Neuronal stem cell (in vitro differentiated cells): ENCODE data around the gene SBNO2.

Experiments used
- DNase-seq: peaks from one replicate; pipeline ENCODE4 v3.0.0-alpha.2; 2013; ENCODE audit warnings: low spot score
- H2AFZ ChIP-seq: one replicate; pipeline ENCODE4 v1.6.1; 2013; ENCODE audit warnings: mild to moderate bottlenecking, low read length, inconsistent platforms
- H2AK5ac ChIP-seq: 2 replicates; pipeline ENCODE4 v1.6.1; 2013; ENCODE audit warnings: low read depth, mild to moderate bottlenecking, inconsistent platforms, low read length, moderate library complexity, mixed read lengths
- H2BK120ac ChIP-seq: 2 replicates; pipeline ENCODE4 v1.6.1; 2013; ENCODE audit warnings: low read depth, mild to moderate bottlenecking, inconsistent platforms, low read length, moderate library complexity, mixed read lengths
- H2BK12ac ChIP-seq: one replicate; pipeline ENCODE4 v1.6.1; 2013; ENCODE audit warnings: low read length, inconsistent platforms
- H2BK15ac ChIP-seq: 2 replicates; pipeline ENCODE4 v1.6.1; 2013; ENCODE audit warnings: mild to moderate bottlenecking, low read length, inconsistent platforms, mixed read lengths
- H2BK5ac ChIP-seq: one replicate; pipeline ENCODE4 v1.6.1; 2013; ENCODE audit warnings: inconsistent platforms, mild to moderate bottlenecking, low read length, moderate library complexity
- H3K14ac ChIP-seq: one replicate; pipeline ENCODE4 v1.6.1; 2013; ENCODE audit warnings: low read length, inconsistent platforms
- H3K18ac ChIP-seq: 2 replicates; pipeline ENCODE4 v1.6.1; 2013; ENCODE audit warnings: low read length, inconsistent platforms
- H3K23ac ChIP-seq: 2 replicates; pipeline ENCODE4 v1.6.1; 2013; ENCODE audit warnings: low read depth, mild to moderate bottlenecking, mixed read lengths, low read length, inconsistent platforms; ENCODE audit not compliant: poor library complexity
- H3K27ac ChIP-seq: replicated peaks from 3 replicates; pipeline ENCODE4 v1.5.1; 2013; ENCODE audit warnings: low read length, inconsistent platforms
- H3K27me3 ChIP-seq, 3 experiments: 2 replicates each; pipeline ENCODE4 v1.6.1; 2013; ENCODE audit warnings: low read length in 3 of 3, mild to moderate bottlenecking in 2 of 3, inconsistent platforms in 1 of 3, low read depth in 1 of 3, mixed read lengths in 1 of 3, moderate library complexity in 1 of 3; ENCODE audit not compliant: control insufficient read depth in 3 of 3, insufficient read depth in 3 of 3
- H3K36me3 ChIP-seq, 2 donors: replicated peaks in 1 of 2; 2 replicates each; pipeline ENCODE4 v1.6.1; 2013; ENCODE audit warnings: low read length in 2 of 2; ENCODE audit not compliant: control insufficient read depth in 2 of 2, insufficient read depth in 2 of 2
- H3K4ac ChIP-seq: 2 replicates; pipeline ENCODE4 v1.6.1; 2013; ENCODE audit warnings: inconsistent platforms, mild to moderate bottlenecking, low read length, moderate library complexity
- H3K4me1 ChIP-seq, 2 donors: 1 replicate in 1 of 2; 2 replicates in 1 of 2; pipeline ENCODE4 v1.6.1; 2013; ENCODE audit warnings: low read length in 2 of 2, low read depth in 1 of 2; ENCODE audit not compliant: control insufficient read depth in 2 of 2, insufficient read depth in 1 of 2
- H3K4me2 ChIP-seq: one replicate; pipeline ENCODE4 v1.6.1; 2013; ENCODE audit warnings: mild to moderate bottlenecking, low read length, inconsistent platforms; ENCODE audit not compliant: insufficient read depth, poor library complexity, severe bottlenecking
- H3K4me3 ChIP-seq, 2 donors: 2 replicates each; pipeline ENCODE4 v1.5.1; 2013; ENCODE audit warnings: low read length in 2 of 2, mild to moderate bottlenecking in 2 of 2, inconsistent platforms in 1 of 2, moderate library complexity in 1 of 2
- H3K79me1 ChIP-seq: one replicate; pipeline ENCODE4 v1.6.1; 2013; ENCODE audit warnings: low read depth, mild to moderate bottlenecking, inconsistent platforms, low read length, moderate library complexity
- H3K9ac ChIP-seq: one replicate; pipeline ENCODE4 v1.6.1; 2013; ENCODE audit warnings: mild to moderate bottlenecking, low read depth, low read length, inconsistent platforms; ENCODE audit not compliant: poor library complexity
- H3K9me3 ChIP-seq, 2 donors: replicated peaks in 1 of 2; 2 replicates each; pipeline versions ENCODE3 to v1.6.1; 2013; ENCODE audit warnings: low read length in 2 of 2, mild to moderate bottlenecking in 2 of 2, inconsistent platforms in 1 of 2, low read depth in 1 of 2, mixed read lengths in 1 of 2, moderate library complexity in 1 of 2; ENCODE audit not compliant: control insufficient read depth in 2 of 2, insufficient read depth in 1 of 2
- H4K8ac ChIP-seq: one replicate; pipeline ENCODE4 v1.6.1; 2013; ENCODE audit warnings: low read depth, mild to moderate bottlenecking, inconsistent platforms, low read length, moderate library complexity
- H4K91ac ChIP-seq: one replicate; pipeline ENCODE4 v1.6.1; 2013; ENCODE audit warnings: low read length, low read depth, mild to moderate bottlenecking, inconsistent platforms; ENCODE audit not compliant: poor library complexity
- WGBS, 2 donors: extraction: QIAGEN DNeasy Blood & Tissue Kit; methylation state at CpG; one replicate each; pipeline ENCODE4 v1.1.7; 2013; ENCODE audit warnings: missing lambda C conversion rate in 2 of 2, mixed read lengths in 1 of 2; ENCODE audit not compliant: insufficient read length in 2 of 2, insufficient replicate concordance in 1 of 2; ENCODE audit errors: extremely low coverage in 2 of 2; 5-methylcytosine and 5-hydroxymethylcytosine counted together

The SBNO2 gene

DNA sequence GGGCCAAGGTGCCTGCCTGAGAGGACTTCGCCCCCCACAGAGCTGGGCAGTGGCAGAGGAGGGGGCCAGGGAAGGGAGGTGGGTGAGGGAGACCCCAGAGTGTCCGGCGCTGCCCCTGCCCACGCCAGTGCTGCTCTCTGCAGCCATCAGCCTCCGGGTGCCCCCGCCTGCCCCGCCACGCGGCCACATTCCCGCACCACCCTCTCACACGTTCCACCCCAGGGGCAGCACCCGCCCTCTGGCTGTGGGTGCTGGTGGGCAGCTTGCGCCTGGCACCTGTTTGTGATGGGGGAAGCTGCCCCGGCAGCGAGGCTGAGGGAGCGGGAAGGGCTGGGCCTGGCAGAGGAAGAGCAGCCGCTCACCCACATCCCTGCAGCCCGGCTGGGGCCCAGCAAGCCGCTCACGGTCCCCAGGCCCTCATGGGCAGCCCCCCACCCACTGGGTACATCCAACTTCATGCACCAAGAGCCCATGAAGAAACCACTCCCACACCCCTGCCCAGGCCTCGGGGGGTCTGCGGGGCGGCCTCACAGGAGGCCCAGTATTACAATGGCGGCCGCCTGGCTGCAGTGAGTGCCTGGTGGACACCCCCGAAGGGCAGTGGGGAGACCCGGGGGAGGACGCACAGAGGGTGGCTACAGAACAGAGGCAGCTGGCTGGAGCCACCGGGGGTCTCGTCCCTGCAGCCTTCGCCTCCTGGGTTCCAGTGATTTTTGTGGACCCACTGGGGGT, 14.0 kb downstream of the SBNO2 start:
- Histone ChIP-seq H2BK5ac (peak overlapping the region; percentile 24), H3K79me1 (peaks cover 23% of the 10 kb centered on the region), H3K36me3 (no peaks in the 10 kb centered on the region), H3K23ac (peak overlapping the region; percentile 44), H2AFZ (no peak overlapping the region), H3K4ac (peak overlapping the region; percentile 89), H3K9ac (no peak overlapping the region), H3K4me2 (no peak overlapping the region), H2BK120ac (no peak overlapping the region), H3K18ac (peak overlapping the region; percentile 35), H3K27me3 (peaks cover 0 to 2% (median 0%) of the 10 kb centered on the region in 3 experiments), H4K91ac (peak overlapping the region; percentile 79), H3K4me3 (no peak overlapping the region), H3K9me3 (peaks cover 0 to 1% of the 10 kb centered on the region in 2 donors), H3K14ac (peak overlapping the region; percentile 90), H4K8ac (peak overlapping the region; percentile 6), H3K4me1 (peaks cover 0 to 6% of the 10 kb centered on the region in 2 donors), H3K27ac (no peak overlapping the region), H2AK5ac (no peak overlapping the region), H2BK12ac (no peak overlapping the region), H2BK15ac (no peak overlapping the region)
- WGBS, 2 donors: no CpG with 5 or more reads among the region's 31 CpGs
- DNase-seq: no peak

DNA sequence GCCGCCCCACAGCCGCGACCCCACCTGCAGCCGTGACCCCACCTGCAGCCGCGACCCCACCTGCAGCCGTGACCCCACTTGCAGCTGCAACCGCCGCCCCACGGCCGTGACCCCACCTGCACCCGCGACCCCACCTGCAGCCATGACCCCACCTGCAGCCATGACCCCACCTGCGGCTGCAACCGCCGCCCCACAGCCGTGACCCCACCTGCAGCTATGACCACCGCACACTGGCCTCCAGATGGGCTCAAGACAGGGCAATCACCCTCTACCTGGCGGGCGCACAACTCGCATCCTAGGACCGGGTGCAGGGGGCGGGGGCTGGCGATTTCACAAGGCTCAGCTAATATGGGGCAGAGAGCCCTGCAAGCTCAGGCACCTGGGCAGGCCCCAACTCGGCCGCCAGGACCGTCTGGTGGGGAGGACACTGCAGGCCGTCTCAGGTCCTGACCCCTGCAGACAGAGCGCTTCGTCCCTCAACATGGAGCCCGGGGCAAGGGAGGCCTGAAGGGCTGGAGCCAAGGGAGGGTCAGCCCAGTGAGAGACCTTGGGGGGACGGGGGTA, 15.1 kb downstream of the SBNO2 start:
- H3K9me3 ChIP-seq: peaks cover 0 to 1% of the 10 kb centered on the region in 2 donors
- no peak overlapping the region for H3K27ac ChIP-seq
- no peak overlapping the region for H2AK5ac ChIP-seq
- no peak for DNase-seq
- no peak overlapping the region for H4K91ac ChIP-seq
- peak overlapping the region; percentile 85 for H3K23ac ChIP-seq
- H4K8ac ChIP-seq: no peak overlapping the region
- no peak overlapping the region for H3K4me3 ChIP-seq
- no peak overlapping the region for H3K18ac ChIP-seq
- no peak overlapping the region for H2BK120ac ChIP-seq
- H3K79me1 ChIP-seq: peaks cover 21% of the 10 kb centered on the region
- peaks cover 0 to 2% (median 0%) of the 10 kb centered on the region in 3 experiments for H3K27me3 ChIP-seq
- H3K4ac ChIP-seq: no peak overlapping the region
- no peak overlapping the region for H2BK15ac ChIP-seq
- H2BK12ac ChIP-seq: peak overlapping the region; percentile 58
- H3K4me1 ChIP-seq: peaks cover 0 to 6% of the 10 kb centered on the region in 2 donors
- WGBS, 2 donors: no CpG with 5 or more reads among the region's 32 CpGs
- H3K9ac ChIP-seq: no peak overlapping the region
- H3K14ac ChIP-seq: peak overlapping the region; percentile 21
- no peaks in the 10 kb centered on the region for H3K36me3 ChIP-seq
- no peak overlapping the region for H3K4me2 ChIP-seq
- no peak overlapping the region for H2AFZ ChIP-seq
- H2BK5ac ChIP-seq: no peak overlapping the region

DNA sequence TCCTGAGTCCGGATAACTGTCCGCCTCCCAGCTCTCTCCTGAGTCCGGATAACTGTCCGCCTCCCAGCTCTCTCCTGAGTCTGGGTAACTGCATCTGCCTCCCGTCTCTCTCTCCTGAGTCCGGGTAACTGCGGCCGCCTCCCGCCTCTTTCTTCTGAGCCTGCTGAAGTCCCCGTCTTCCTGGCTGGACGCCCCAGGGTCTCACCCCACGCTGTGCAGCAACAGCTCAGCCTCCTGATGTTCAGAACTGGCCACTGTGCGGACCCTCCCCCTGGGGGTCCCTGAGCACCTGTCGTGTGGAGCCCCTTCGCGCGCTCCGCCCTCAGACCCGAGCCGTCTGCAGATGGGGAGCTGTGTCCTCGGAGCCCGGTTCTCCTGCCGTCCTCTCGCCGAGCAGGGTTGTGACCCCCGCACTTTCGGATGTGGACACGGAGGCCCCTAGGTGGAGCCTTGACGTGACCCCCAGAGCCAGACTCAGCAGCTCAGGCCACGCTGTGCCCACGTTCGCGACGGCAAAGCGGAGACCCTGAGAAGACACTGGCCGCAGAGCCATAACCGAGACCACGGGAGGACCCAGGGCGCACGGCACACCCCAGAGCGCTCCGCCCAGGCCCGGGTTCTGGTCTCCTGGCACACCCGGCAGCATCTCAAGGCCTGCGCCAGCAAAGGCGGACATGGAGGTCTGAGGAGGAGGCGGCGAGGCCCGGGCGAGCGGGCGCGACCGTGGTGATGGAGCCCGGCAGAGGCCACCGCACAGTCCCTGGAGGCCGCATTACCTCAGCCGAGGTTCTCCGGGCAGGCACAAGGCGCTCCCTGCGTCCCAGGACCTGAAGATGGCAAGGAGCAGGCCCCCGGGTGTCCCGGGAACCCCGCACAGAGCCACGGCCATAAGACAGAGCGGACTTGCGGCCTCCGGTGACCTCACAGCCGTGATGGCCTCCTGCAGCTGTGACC, 15.9 kb downstream of the SBNO2 start:
- H2BK15ac ChIP-seq: no peak overlapping the region
- H3K14ac ChIP-seq: peak overlapping the region; percentile 38
- no peak overlapping the region for H3K4ac ChIP-seq
- no peak overlapping the region for H2AFZ ChIP-seq
- no peak overlapping the region for H3K9ac ChIP-seq
- H3K27me3 ChIP-seq: peaks cover 0 to 2% (median 0%) of the 10 kb centered on the region in 3 experiments
- H3K4me1 ChIP-seq: peaks cover 0 to 6% of the 10 kb centered on the region in 2 donors
- peaks cover 21% of the 10 kb centered on the region for H3K79me1 ChIP-seq
- no peak overlapping the region for H4K91ac ChIP-seq
- peak overlapping the region; percentile 85 for H3K23ac ChIP-seq
- no peak overlapping the region for H3K4me2 ChIP-seq
- H3K27ac ChIP-seq: no peak overlapping the region
- WGBS, 2 donors: no CpG with 5 or more reads among the region's 69 CpGs
- peak overlapping the region; percentile 58 for H2BK12ac ChIP-seq
- H4K8ac ChIP-seq: no peak overlapping the region
- peaks cover 0 to 3% of the 10 kb centered on the region in 2 donors for H3K36me3 ChIP-seq
- peak overlapping the region; percentile 57 for H3K18ac ChIP-seq
- peak overlapping the region; percentile 46 for H2AK5ac ChIP-seq
- no peak for DNase-seq
- H3K4me3 ChIP-seq: peak overlapping the region in 1 of 2 donors; percentile 35
- no peak overlapping the region for H2BK120ac ChIP-seq
- H3K9me3 ChIP-seq: peaks cover 0 to 1% of the 10 kb centered on the region in 2 donors
- H2BK5ac ChIP-seq: peak overlapping the region; percentile 82
